NK-92 (cell line): Measurements from ENCODE around the gene RPLP2.
A peak's percentile ranks its signal among the peaks of the same experiment; 100 is the strongest.

Experiments used
- DNase-seq: peaks from one replicate; lab custom pipeline; 2025; ENCODE audit not compliant: unreplicated experiment; lab: John Stamatoyannopoulos, UW

RPLP2 gene

DNA sequence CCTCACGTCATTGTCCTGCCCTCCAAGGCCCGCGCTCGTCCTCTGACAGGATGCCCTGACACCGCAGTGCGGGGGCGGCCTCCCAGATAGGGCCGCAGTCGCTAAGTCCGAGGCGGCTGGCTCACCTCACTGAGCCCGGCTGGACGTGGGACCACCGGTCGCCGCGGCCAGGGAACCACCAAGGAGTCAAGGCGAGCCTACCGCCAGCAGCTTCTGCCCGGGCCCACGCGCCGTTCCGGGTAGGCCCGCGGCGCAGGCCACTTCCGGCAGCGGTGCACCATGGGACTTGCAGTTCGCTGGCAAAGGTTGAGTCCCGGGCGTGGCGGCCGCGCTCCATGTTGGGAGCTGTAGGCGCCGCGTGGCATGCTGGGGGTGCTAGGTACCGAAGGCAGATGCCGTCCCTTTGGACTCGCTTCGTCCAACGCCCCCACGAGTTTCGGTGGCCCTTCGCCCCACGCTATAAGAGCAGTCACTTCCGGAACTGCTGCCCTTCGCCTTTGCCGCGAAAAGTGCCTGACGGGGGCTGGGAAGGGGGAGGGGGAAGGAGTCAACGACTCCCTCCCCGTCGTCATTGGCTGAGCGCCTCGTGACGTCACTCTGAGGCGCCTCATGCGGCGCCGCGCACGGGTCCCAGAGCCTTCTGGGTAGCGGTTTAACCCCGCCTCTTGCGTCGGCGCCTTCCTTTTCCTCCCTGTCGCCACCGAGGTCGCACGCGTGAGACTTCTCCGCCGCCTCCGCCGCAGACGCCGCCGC is at the start of gene RPLP2:
Gene RPLP2 (plus strand): TSS at position 681 of the 753 bp plus-strand sequence. CDS start 268 bp downstream, outside the sequence.
- peak; percentile 81 for DNase-seq

DNA sequence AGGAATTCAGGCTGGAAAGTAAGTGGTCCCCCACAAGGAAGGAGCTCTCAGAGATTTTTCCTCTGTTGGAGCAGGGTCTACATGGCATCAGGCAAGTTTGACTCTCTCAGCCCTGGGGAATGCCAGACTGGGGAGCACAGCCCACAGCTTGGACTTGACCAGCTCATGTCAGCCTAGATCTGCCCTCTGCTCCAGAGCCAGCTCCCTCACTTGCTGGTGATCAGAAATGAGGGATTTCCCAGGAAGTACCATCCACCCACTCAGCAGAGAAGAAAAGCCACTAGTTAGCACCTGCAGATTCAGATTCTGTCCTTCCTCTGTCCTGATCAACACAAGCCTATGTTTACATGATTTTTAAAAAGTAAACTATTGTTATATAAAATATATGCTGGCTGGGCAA is 49.5 kb upstream of the RPLP2 start:
- no peak for DNase-seq

DNA sequence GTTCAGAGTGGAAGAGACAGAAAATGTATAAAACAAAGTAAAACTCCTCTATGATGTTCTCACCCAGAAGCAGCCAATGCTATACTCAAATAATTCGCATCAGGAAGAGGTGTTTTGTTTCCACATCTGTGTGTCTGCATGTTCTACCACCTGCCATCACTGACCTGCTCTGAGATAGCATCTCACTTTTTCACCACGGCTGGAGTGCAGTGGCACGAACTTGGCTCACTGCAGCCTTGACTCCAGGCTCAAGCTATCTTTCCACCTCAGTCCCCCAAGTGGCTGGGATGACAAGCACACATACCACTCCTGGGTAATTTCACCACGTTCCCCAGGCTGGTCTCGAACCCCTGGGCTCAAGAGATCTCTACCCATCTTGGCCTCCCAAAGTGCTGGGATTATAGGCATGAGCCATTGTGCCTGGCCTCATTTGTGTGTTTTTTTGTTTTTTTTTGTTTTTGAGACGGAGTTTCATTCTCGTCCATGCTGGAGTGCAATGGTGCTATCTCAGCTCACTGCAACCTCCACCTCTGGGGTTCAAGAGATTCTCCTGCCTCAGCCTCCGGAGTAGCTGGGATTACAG is 48.1 kb upstream of the RPLP2 start:
- DNase-seq, result no peak

DNA sequence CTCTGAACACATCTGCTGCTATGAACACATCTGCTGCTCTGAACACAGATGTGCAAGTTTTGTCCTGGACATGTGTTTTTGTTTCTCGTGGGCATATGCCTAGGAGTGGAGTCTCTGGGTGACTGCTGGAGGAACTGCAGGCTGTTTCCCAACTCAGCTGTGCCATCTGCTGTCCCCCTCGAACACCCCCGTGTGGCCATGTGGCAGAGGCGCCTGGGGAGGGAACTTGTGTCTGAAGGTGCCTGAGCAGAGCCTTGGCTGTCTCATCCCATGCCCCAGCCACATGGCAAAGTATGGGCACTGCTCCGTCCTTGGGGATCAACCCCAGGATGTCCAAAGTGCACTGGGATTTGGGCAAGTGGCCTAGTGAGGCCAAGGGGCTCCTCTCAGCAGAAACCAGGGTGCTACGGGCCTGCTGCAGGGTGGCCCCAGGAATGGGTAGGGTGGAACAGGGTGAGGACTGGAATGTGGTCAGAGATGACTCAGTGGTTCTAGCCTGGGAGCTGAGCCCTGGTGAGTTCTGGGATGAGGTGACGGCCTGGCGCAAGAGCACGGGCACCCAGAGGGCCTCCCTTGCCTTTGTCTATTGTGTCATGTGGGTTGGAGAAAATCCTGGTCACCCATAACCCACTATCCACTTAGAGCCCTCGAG is 47.2 kb upstream of the RPLP2 start:
- no peak for DNase-seq

DNA sequence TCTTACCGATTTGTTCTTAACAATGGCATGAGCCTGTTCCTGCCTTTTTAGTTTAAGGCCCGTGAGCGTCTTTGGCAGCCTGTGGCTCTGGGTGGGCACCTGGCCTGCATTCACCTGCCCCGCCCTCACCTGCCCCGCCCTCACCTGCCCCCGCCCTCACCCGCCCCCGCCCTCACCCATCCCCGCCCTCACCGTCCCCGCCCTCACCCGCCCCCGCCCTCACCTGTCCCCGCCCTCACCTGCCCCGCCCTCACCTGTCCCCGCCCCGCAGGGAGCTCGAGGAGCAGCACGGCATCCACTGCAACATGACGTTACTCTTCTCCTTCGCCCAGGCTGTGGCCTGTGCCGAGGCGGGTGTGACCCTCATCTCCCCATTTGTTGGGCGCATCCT is 46.7 kb upstream of the RPLP2 start:
- DNase-seq, result no peak

DNA sequence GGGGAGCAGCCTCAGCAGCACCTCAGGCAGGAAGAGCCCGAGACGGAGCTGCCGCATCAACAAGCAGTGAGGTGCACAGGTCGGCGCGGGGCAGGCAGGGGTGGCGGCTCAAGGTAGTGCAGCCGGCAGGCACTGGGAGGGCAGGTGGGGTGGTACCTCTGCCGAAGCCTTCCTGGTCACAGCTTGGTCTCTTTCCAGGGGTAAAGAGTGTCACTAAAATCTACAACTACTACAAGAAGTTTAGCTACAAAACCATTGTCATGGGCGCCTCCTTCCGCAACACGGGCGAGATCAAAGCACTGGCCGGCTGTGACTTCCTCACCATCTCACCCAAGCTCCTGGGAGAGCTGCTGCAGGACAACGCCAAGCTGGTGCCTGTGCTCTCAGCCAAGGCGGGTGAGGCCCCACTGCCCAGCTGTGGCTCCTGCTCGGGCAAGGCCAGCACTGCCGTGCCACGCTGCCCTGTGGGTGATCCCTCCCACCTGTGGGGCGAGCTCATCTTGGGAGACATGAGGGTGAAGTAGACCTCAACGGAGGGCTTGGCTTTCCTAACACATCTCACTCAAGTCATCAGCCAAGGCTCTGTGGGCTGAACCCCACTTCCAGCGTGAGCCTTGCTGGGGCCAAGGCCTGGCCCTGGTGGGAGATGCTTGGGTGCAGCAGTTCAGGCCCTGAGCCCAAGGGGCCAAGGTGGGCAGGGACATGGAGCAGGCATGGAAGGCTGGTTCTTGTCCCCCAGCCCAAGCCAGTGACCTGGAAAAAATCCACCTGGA is 46.0 kb upstream of the RPLP2 start:
- DNase-seq, result no peak

DNA sequence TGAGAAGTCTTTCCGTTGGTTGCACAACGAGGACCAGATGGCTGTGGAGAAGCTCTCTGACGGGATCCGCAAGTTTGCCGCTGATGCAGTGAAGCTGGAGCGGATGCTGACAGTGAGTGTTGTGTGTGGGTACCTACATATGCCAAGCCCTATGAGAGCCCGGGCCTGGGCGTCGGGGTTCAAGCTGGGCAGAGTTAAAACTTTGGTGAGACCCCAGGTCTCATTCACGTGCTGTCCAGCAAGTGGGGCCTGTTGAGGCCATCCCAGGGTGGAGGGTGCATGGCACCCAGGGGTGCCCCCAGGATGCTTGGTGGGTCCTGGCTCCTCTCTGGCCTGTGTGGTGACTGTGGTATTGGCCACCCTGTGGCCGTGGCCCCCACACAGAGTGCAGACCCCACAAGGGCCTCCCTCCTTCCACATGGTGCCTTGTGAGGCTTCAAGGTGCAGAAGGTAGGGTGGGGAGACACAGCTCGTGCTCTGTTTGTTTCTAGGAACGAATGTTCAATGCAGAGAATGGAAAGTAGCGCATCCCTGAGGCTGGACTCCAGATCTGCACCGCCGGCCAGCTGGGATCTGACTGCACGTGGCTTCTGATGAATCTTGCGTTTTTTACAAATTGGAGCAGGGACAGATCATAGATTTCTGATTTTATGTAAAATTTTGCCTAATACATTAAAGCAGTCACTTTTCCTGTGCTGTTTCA is 45.3 kb upstream of the RPLP2 start:
- no peak for DNase-seq

DNA sequence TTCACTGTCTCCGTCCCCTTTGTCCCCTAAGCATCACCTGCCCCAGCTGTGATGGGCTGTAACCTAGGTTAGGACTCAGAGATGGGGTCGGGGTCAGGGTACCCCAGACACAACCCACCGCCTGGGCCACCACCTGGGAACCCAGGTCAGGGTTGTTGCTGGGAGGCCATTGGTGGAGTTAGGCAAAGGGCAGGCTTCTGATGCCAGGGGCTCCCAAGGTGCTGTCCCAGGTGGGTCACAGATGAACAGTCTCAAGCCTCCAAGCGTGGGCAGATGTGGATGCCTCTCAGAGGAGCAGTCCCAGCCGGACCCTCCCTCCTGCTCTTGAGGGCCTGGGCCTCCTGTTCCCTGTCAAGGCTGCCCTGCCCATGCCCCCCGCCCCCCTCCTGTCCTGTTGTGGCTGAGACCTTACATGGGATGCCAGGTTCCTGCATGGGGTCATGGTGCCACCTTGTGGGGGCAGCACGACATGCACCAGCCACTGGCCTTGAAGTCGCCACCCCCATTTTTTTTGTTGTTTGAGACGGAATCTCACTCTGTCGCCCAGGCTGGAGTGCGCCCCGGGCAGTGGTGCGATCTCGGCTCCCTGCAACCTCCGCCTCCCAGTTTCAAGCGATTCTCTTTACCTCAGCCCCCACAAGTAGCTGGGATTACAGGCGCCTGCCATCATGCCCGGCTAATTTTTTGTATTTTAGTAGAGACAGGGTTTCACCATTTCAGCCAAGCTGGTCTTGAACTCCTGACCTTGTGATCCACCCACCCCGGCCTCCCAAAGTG is 44.6 kb upstream of the RPLP2 start:
- no peak for DNase-seq

DNA sequence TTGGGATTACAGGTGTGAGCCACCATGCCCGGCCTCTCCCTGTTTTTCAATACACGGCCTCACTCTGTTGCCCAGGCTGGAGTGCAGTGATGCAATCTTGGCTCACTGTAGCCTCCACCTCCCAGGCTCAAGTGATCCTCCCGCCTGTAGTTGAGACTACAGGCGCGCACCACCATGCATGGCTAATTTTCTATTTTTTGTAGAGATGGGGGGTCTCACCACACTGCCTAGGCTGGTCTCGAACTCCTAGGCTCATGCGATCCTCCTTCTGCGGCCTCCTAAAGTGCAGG is 44.0 kb upstream of the RPLP2 start:
- DNase-seq, result no peak

DNA sequence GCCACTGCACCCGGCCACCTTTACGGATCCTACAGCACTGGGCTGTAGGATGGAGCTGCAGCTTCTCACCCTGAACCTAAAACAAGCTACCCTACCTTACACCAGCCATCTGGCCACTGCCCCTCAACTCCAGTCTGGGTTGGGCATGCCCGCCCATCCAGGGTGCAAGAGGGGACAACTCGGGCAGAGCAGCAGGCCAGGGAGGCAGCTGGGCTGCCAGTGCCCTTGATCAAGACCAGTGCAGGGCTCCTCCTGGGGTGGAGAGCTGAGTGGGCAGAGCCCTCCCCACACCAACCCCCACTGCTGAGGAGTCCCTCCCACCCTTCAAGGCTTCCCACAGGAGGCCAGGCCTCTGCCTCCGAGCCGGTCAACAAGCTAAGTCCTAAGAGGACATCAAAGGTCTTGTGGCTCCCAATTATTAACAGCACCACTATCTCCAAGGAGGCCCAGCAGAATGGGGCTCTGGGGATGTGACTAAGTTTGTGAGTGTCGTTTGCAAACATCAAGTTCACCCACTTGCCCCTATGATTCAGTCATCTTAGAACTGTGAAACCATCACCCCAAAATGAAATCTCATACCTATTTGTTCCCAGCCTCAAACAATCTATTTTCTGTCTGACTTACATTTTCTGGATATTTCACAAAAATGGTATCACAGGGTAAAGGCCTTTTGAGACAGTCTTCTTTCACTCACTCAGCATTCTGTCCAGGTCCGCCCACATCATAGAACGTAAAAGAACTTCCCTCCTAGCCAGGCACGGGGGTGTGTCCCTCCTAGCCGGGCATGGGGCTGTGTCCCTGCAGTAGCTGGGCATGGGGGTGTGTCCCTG is 43.4 kb upstream of the RPLP2 start:
- DNase-seq, result no peak

DNA sequence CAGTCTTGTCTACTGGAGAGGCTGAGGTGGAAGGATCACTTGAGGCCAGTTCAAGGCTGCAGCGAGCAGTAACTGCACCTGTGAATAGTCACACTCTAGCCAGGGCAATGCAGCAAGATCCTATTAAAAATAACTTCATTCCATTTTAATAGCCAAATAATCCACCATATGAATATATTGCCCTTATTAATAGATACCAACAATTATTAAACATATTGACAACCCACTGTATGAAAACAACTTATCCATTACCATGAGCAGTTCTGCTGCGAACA is 42.9 kb upstream of the RPLP2 start:
- no peak for DNase-seq

DNA sequence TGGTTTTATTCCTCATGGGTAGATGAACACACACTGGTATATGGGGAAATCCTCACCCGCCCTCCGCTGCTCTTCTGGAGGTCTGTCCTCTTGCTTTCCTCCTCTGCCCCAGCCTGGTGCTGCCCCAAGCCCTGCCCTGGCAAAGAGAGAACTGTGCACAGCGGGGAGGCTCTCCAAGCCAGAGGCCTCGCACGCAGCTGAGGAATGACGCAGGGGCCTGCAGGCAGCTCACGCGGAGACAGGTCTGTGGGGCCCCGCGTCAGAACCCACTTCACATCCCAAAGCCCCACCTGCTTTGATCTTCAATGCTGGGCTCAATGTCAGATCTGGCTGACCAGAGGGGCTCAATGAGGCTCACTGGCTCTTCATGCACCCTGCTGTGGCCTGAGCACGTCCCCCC is 42.5 kb upstream of the RPLP2 start:
- DNase-seq, result no peak

DNA sequence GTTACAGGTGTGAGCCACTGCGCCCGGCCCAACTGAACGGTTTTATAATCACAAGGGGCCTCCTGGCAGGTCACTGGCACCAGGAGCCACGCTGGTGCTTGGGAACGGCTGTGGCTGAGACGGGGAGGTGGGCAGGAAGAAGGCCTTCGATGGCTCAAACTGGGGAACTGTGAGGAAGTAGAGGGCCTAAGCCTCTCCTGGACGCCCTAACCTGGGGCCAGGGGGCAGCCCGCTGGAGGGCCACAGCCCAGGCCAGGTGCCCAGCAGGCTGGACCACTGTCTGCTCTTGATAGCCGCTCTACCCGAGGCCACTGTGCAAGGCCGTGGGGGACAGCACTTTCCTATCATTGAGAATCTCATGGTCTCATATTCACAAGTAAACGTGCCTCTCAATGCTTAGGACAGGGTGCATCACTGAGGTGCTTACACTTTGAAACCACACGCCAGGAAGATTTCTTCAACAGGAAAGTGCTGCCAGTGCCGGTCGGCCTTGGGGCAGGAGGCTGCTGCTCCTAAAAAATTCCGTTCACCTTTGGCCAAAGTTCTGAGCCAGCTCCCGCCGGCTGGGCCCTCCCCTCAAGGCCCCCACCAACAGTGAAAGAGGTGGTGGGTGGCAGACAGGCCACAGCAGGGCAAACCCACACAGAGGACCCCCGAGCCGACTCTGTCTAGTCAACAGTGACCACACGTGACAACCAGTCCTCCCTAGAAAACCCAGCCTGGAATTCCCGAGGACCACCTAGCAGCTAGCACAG is 39.7 kb upstream of the RPLP2 start:
- no peak for DNase-seq

DNA sequence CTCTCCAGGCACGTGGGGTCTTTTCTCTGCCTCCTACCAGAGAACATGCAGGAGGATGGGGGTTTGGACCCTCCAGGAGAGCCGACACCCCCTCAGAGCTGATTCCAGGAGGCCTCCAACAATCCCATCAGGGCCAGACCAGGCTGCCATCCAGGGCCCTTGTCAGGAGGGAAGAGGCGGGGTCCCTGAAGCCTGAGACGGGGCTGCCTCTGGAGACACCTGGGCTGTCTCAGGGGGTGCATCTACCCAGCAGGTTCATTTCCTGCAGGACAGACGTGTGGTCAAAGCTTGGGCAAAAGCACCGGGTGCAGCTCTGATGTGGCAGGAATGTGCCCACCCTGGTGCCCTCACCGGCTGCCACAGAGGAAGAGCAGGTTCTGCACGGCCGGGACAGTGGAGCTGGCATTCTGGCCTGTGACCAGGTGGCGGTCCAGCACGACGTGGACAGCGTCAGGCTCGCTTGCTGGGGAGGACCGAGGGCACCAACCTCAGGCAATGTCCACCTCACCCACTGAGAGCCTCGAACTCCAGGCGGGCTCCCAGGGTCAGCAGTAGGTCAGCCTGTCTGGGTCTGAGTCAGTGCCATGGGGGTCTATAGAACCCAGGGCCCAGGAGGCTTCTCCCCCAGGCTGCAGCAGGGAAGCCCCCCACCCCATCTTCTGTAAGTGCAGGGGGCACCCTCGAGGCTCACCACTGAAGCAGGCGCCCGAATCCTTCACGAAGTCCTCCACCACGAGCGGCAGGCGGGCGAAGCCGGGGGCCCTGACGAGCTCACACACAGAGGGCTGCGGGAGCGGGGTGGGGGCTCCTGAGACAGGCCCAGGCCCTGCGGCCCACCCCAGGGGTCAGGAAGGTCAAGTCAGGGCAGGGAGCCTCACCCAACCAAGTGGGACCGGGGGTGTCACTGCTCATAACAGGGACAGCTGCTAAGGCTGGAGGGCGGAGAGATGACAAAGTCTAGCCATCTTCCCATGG is 38.8 kb upstream of the RPLP2 start:
- no peak for DNase-seq

DNA sequence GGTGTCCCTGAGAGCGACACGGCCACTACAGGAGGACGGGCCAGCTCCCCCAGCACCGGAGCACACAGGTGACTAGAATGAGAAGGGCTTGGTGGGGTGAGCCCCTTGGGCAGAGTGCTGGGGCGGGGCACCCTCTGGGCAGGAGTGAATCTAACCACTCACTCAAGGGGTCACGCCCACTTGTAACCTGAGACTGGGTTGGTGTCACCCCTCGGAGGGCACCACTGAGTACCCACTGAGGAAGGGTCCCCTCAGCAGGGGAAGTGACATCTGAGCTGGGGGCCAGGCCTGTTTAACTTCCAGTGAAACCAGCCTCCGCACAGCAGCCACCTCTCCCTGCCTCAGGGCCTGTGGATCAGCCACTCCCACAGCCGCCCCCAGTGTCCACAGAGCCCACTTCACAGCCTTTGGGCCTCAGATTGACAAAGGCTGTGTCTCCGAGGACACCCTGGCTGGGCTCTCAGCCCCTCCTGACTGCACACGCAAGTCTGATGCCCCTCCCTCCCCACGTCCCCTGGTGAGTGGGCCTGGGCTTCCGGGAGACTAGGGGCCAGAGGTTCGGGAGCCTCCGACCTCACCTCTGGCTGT is 38.1 kb upstream of the RPLP2 start:
- no peak for DNase-seq

DNA sequence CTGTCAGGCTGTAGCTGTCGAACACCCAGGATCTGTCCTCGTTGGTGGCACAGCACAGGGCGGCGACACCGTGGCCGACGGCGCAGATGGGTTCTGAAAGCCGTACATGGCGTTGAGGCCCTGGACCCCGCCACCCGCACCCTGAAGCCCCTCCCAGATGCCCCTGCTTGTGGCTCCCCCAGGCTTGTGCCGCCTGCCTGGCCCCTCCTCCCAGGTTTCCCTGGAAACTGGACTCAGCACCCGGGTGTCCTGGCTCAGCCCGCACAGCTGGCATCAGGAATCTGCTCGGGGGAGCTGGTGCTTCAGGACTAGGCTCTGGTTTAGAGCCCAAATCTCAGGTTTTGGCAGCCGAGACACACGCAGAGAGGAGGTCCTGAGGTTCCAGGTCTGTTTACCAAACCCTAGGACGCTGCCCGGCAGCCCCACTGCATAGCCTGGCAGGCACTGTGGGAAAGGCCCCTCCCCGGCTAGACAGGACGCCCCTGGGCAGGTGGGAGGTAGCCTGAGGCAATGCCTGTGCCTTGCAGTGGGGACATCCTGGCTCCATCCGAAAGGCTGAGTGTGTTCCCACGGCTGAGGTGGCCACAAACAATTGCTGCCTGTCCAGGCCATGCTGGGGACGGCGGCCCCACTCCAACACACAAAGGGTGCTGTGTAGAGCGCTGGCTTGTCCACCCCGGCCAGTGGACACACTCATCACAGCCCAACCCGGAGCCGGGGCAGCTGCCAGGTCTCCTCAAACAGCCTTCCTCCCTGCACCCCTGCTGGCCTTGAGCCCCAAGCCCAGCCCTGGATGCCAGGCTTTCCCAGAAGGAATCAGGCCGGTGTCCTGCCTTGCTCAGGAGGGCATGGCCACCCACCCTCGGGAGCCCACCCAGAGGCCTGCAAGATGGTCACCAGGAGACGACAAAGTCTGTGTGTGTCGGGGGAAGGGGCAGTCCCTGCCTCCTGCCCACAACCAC is 37.1 kb upstream of the RPLP2 start:
- no peak for DNase-seq

DNA sequence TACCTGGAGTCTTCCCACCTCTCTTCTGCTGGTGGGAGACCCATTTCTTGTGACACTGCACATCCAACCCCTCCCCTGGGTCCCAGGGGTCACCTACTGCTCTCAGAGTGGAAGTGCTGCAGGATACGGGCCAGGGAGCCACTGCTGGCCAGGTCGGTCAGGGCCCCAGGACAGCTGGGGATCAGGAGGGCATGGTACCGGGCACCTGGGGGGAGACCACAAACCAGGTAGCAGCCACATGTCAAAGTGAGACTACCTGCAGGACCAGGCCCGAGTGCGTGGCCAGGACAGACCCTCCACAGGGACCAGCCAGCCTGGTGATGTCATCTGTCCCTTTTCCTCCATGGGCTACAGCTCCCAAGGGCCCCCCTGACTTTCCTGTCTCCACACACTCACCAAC is 36.3 kb upstream of the RPLP2 start:
- DNase-seq, result no peak
